Activated CD4-positive, alpha-beta T cell treated with anti-CD3 and anti-CD28 coated beads, Interleukin-10, Interleukin-2, amounts not matched to agents 100 ng/mL and 50 ng/mL, durations not matched to agents 16 hours and 8 hours (primary cell): Measurements from ENCODE around the gene OMD.
"Not testable (repeated sequence)": the region's sequence is repeated elsewhere in the genome, so short reads cannot be mapped to it uniquely, and the experiment has no call there.

Experiments
- DNase-seq: peaks from one replicate; pipeline ENCODE4 v3.0.0-alpha.2; 2020

OMD gene

DNA sequence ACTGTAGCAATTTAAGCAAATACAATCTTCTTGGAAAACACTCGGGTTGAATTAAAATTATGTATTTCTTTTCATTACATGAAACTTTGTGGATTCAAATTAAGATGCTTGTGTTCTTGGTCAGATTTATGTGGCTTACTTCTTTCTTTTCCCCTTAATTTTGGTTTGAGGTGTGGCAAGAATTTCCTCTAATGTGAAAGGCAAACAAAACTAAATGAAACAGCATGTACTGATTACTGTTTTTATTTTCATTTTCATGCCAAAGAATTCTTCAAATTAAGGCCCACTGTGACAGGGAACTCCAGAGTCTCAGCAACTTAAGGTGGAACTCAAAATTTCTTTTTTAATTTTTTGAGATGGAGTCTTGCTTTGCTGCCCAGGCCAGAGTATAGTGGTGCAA is at the start of gene OMD:
OMD (minus strand) TSS at position 132 of the 400 bp plus-strand sequence. CDS start 6,913 bp downstream, outside the sequence.
- no peak for DNase-seq

- no peak for DNase-seq
Measured at GRCh38 chr9:92468206-92468605, 43.9 kb upstream of the OMD start.

GRCh38 chr9:92467511-92467910 is 43.2 kb upstream of the OMD start:
- no peak for DNase-seq

DNA sequence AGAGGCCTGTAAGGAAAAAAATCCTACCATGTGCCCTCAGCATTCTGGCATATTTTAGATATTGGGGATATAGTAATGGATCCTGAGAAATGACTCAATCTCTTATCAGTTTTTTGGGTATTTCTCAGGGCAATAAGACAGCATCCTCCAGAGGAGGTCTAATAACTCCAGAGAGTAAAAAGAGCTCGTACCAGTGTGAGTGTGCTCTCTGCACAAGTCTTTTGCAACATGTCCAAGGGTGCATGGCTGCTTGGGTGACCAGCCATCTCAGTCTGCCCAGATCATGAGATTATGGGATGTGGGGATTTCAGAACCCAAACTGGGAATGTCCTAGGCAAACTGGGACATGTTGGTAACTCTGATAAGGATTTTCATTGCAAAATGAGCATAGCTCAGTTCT is 42.8 kb upstream of the OMD start:
- DNase-seq: no peak

DNA sequence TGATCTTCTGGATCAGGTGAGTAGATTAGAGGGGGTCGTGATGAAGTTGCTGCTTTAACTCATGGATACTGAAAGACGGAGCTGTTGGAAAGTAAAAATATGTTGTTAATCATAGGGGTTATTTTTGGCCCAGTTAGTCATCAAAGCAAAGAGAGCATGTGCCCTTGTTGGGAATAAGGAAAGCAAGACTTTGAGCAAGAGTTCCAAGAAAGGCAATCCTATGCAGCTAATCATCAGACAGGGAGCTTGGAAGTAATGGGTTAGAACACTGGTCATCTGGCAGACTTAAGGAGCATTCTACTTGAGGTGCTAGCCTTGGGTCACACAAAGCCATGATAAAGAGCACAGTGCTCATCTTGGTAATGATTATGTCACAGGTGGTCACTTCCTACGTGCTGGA is 39.7 kb upstream of the OMD start:
- DNase-seq: no peak

DNA sequence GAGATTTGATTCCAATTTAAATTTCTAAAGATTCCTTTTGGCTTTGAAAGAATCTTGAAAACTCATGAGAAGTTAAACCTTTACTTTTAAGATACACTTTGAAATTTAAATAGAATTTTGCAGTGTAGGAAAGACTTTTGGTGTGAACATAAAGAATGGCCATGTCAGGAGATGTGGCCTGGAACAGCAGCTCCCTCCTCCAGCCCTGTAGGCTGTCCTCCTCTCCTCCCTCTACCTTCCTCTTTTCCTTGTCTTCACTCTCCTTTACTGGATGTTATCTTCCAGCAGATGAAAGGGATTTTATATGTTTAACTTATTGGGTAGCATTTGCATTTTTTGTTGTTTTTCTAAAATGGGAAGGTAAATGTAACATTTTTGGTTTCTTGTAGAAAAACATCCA is 39.1 kb upstream of the OMD start:
- DNase-seq: no peak

DNA sequence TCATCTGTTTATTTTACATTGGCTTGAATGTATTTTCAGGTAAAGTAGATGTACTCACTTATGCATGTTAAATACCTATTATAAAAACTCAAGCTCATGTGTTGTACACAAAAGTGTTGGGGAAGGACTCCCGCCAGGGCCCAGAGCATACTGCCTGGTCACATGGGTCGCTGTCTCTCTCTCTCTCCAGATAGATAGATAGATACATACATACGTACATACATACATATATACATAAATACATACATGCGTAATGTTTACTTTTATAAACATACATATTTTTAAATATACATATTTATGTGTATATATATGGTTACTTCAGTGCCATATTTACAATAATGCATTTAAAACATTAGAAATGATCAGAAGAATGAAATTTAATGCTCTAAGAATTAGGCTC is 33.3 kb upstream of the OMD start:
- DNase-seq: no peak

- peak; percentile 21 for DNase-seq
Measured at GRCh38 chr9:92455217-92455616, 30.9 kb upstream of the OMD start.

DNA sequence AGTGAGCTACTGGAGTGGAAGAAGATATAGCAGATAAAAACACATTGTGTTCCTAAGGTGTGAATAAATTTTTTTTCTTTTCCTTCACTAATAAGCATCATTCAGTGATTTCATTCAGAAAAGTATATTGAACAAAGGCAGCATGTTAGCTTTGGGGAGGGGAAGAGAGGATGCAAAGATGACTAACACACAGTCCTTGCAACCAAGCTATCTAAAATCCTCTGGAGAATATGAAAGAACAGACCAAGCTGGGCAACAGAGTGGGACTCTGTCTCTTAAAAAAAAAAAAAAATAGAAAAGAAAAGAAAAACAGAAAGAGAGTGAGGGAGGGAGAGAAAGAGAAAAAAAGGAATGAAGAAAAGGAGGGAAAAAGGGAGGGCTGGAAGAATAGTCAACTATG is 22.3 kb upstream of the OMD start:
- DNase-seq: no peak

- DNase-seq: no peak
Measured at GRCh38 chr9:92444841-92445240, 20.6 kb upstream of the OMD start.

GRCh38 chr9:92440751-92441046 is 16.4 kb upstream of the OMD start:
- peak; percentile 71 for DNase-seq

DNA sequence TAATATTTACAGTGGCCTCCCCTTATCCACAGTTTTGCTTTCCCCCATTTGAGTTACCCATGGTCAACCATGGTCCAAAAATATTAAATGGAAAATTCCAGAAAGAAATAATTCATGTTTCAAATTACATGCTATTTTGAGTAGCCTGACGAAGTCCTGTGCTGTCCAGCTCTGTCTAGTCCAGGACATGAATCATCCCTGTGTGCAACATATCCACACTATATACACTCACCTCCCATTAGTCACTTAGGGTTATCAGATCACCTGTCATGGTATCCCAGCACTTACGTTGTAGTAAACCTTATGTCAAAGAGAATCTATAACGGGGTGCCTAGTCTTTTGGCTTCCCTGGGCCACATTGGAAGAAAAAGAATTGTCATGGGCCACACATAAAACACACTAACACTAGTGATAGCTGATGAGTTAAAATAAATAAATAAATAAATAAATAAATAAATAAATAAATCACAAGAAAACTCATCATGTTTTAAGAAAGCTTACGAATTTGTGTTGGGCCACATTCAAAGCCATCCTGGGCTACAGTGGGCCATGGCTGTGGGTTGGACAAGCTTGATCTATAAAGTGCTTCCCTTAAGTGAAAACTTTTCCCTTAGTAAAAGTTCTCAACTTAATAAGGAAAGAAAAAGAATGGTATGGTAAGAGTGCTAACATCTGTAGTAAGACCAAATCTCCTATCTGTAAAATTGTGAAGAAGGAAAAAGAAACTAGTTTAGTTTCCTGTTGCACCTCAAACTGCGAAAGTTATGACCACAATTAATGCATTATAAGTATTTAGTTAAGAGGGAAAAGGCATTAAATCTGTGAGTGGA is 15.9 kb upstream of the OMD start:
- DNase-seq: no peak

- DNase-seq: no peak
Measured at GRCh38 chr9:92438900-92439526, 14.7 kb upstream of the OMD start.

DNA sequence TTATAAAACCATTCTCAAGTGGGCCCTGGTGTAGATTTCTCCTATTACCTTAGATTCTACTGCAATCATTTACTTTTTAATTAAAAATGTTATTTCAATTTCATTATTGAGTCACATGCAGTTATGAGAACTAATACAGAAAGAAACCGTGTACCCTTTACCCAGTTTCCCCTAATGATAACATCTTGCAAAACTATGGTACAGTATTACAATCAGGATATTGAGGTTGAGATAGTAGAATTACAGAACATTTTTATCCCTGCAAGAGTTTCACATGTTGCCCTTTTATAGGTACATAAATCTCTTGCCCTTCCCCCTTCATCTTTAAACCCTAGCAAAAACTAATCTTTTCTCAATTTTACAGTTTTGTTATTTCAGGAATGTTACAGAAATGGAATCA is 11.0 kb upstream of the OMD start:
- no peak for DNase-seq

GRCh38 chr9:92432972-92433548 is 8.8 kb upstream of the OMD start:
- peak; percentile 24 for DNase-seq

DNA sequence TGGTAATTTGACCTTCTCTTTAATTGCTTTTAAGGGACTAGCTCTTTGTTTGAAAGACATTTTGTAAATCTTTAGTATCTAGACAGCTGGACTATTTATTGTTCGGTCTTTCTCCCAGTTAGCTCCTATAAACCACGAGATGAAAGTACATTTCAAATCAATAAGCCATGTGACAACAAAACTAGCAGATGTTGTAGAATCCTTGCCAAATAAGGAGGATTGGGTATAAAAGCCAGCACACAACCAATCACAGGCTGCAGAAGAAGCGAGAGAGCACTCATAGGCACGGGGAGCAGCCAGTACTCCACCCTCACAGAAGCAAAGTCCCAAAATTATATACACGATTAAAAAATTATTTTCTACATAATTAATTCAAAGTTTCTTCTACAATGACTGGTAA is 8.1 kb upstream of the OMD start:
- no peak for DNase-seq

GRCh38 chr9:92429836-92430235 is 5.6 kb upstream of the OMD start:
- DNase-seq: no peak

DNA sequence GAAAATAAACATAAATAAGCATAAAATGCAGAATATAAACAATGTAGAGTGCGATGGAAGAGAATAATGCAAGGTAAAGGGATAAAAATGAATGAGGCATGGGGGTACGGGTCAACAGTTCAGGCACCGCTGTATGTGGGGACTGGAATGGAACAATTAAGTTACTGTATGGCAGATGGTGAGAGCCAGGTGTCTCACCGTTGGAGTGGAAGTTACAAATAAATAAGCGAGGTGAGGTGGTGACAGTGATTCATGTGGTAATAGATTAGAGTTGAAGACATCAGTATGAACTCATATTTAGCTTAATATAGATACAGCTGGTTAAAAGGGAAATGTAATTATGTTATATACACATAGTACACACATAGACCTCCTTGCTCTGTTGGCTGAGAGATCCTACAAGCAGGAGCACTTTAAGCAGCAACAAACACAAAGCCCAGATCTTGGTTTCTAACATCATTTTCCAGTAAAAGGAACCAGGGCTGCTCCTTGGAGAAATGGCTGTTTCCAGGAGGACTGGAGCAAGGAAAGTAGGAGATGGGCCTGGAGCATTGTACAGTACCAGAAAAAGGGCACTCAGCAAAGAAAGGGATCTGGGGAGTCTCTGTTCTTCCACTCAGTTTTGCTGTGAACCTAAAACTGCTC is 2.4 kb upstream of the OMD start:
- DNase-seq: no peak

GRCh38 chr9:92425474-92425873 is 1.2 kb upstream of the OMD start:
- no peak for DNase-seq

GRCh38 chr9:92423612-92424011 is 659 bp downstream of the OMD start:
- DNase-seq: no peak

DNA sequence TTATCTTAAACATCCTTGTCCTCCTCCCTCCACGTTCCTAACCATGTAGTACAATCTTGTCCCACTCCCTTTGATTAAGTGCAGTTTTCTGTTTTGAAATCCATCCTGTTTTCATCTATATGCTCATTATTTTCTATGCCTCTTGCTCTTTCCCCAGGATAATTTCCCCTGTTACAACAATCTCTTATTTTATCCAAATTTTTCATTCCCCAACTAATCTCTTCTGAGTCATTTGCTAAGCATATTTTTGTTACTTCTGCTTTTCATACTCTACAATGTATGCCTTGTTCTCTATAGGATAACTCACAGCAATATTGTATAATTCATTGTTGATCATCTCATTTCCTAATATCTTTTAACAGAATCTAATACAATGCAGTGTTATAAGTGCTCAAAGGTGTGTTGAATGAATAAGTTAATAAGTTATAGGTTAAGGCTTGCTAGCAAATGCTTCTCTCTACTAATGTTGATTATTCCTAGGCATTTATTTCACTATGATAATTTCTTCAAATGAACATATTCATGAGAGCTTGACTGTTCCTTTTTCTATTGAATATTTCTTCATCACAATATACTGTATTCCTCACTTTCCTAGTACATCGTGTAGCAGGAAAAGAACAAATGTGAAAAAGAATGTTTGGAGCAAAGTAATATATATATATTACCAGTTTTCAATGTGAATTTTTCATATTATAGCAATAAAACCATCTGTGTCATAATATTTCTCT is 1.5 kb downstream of the OMD start:
- DNase-seq: no peak

DNA sequence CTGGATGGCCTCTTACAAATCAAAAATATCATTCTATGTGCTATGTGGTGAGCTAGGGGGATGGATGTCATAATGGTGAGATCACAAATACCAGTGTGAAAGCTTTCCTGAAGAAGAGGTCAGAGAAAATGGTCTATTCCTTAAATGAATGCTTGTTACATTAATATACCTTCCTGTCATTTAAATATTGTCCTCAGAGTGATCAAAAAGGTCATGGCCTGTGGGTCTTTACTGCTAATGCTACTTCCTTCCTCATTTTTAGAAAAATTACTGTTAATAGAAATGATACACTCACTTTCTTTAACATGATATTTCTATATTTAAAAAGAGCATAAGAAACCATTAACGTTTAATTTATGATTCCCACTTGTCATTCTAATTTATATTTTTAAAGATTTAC is 9.7 kb downstream of the OMD start:
- DNase-seq: no peak

- not testable (repeated sequence) for DNase-seq
Measured at GRCh38 chr9:92411157-92411556, 13.1 kb downstream of the OMD start.
